Measurements from ENCODE around the gene MAST4. TPM values are rescaled to one million over a fixed set of nuclear protein-coding genes. Genes with fewer than 3 reads are reported as not detected.

The MAST4 gene
- polyA plus RNA-seq, 2 of the 4 experiments (the other 2 are of a cell fraction) = 1.2 to 5.8 TPM

- ChIA-PET POLR2A (no interaction called here), CTCF (interaction anchor here (0.6 to 11.7 kb wide), 40 partner anchors 9 to 1041 kb away, joined by 3 to 190 read pairs (median 4); partner anchors contain the start of gene CD180)
- peak; percentile 81 for FAIRE-seq
- no peak overlapping the region for H3K4me3 ChIP-seq
- peaks cover 33% of the 10 kb centered on the region for H3K4me1 ChIP-seq
- peak; percentile 87 for TF ChIP-seq SMC3 (IDR thresholded peaks at IDR 0.05)
- no peak for TF ChIP-seq RARB (CRISPR knock-in tag; IDR thresholded peaks at IDR 0.05)
- TF ChIP-seq MAZ (IDR thresholded peaks at IDR 0.05; ENCODE audit: borderline replicate concordance, low read depth, low read length) = no peak
- TF ChIP-seq JUN (IDR thresholded peaks at IDR 0.05) = no peak
- TF ChIP-seq EP300 (IDR thresholded peaks at IDR 0.05) = no peak
- TF ChIP-seq KDM1A (IDR thresholded peaks at IDR 0.05; ENCODE audit: low read depth) = no peak
- TF ChIP-seq CHD2 (IDR thresholded peaks at IDR 0.05; ENCODE audit: low read length, partially characterized antibody) = no peak
- no peak for TF ChIP-seq CEBPB (IDR thresholded peaks at IDR 0.05)
- TF ChIP-seq RAD21 (conservative IDR thresholded peaks at IDR 0.05 in 1 of 2, IDR thresholded peaks at IDR 0.05 in 1 of 2) = peak; percentile 93 to 94
- TF ChIP-seq CBX2 (IDR thresholded peaks at IDR 0.05; ENCODE audit: borderline replicate concordance, low read depth) = no peak
- no peak for TF ChIP-seq NR3C1 (IDR thresholded peaks at IDR 0.05)
- TF ChIP-seq GATA3 (IDR thresholded peaks at IDR 0.05; ENCODE audit: borderline replicate concordance) = no peak
- TF ChIP-seq HOXB5 (CRISPR knock-in tag; IDR thresholded peaks at IDR 0.05) = no peak
- TF ChIP-seq MAX (IDR thresholded peaks at IDR 0.05) = peak; percentile 40; the same call in 1 of the 2 replicates
- TF ChIP-seq MAFK (IDR thresholded peaks at IDR 0.05; ENCODE audit: partially characterized antibody) = no peak
- peak; percentile 89 for TF ChIP-seq CTCF (IDR thresholded peaks at IDR 0.05)
- TF ChIP-seq TP53 (CRISPR knock-in tag; IDR thresholded peaks at IDR 0.05) = no peak
- TF ChIP-seq HOXB13 (CRISPR knock-in tag; IDR thresholded peaks at IDR 0.05; ENCODE audit: low read depth) = no peak
- TF ChIP-seq BCL3 (IDR thresholded peaks at IDR 0.05) = no peak
- TF ChIP-seq FOSB (CRISPR knock-in tag; IDR thresholded peaks at IDR 0.05) = no peak
- no peak for TF ChIP-seq RFX5 (IDR thresholded peaks at IDR 0.05)
- TF ChIP-seq EHF (CRISPR knock-in tag; IDR thresholded peaks at IDR 0.05) = no peak
- no peak for TF ChIP-seq ZFP36 (IDR thresholded peaks at IDR 0.05; ENCODE audit: borderline replicate concordance, partially characterized antibody)
- no peak for TF ChIP-seq ATOH8 (CRISPR knock-in tag; IDR thresholded peaks at IDR 0.05; ENCODE audit: low read depth)
- H3K9me3 ChIP-seq = no peaks in the 10 kb centered on the region
- ATAC-seq = peak; percentile 88 to 93
- 18% methylated on average over 11 of the region's 11 CpGs for WGBS (ENCODE audit: missing lambda C conversion rate)
- DNase-seq (ENCODE audit: low read depth in 1 of 2, low spot score in 1 of 2) = peak; percentile 81 to 84
- H3K4me2 ChIP-seq = peak overlapping the region; percentile 12
- peak overlapping the region; percentile 7 to 58; a peak in 4 of 6 replicates for H3K27ac ChIP-seq
These were observed 613.1 kb downstream of the MAST4 start for GRCh38 chr5:67209141-67209771.

- no peak overlapping the region for H3K4me2 ChIP-seq
- no peak for TF ChIP-seq TFCP2L1 (CRISPR knock-in tag; IDR thresholded peaks at IDR 0.05)
- no peak for TF ChIP-seq EHMT2 (IDR thresholded peaks at IDR 0.05; ENCODE audit: low read depth)
- no peak for TF ChIP-seq USF2 (IDR thresholded peaks at IDR 0.05)
- TF ChIP-seq HMGXB4 (CRISPR knock-in tag; IDR thresholded peaks at IDR 0.05; ENCODE audit: borderline replicate concordance) = no peak
- TF ChIP-seq ELK1 (IDR thresholded peaks at IDR 0.05; ENCODE audit: low read depth, low read length) = no peak
- TF ChIP-seq BHLHE40 (IDR thresholded peaks at IDR 0.05; ENCODE audit: low read depth, low read length) = no peak
- TF ChIP-seq RFX5 (IDR thresholded peaks at IDR 0.05) = no peak
- TF ChIP-seq EP300 (IDR thresholded peaks at IDR 0.05) = no peak
- no peak for TF ChIP-seq CBX8 (IDR thresholded peaks at IDR 0.05)
These were observed 615.7 kb downstream of the MAST4 start for GRCh38 chr5:67211926-67212325.

More at GRCh38 chr5:67211926-67212325, 615.7 kb downstream of the MAST4 start:
- Histone ChIP-seq H3K27ac (no peak overlapping the region), H3K9me3 (no peaks in the 10 kb centered on the region), H3K4me1 (peaks cover 21% of the 10 kb centered on the region), H3K4me3 (no peak overlapping the region)
- FAIRE-seq (no peak), DNase-seq (ENCODE audit: low read depth in 1 of 2, low spot score in 1 of 2) (peak in 1 of 2 experiments; percentile 48), ATAC-seq (peak; percentile 25 to 40; a peak in 2 of 6 replicates)
- POLR2A ChIA-PET = no interaction called here
- WGBS (ENCODE audit: missing lambda C conversion rate) = 75% methylated on average over 2 of the region's 2 CpGs
- CTCF ChIA-PET = interaction anchor here (0.8 to 11.7 kb wide), 4 partner anchors 47 to 1041 kb away, joined by 3 to 190 read pairs (median 58); no protein-coding TSS in a partner anchor

Data from A549 (cell line).